SU-DHL-6 (cell line): ENCODE measurements around the gene RAVER1.

ENCODE experiments used
- H2AFZ ChIP-seq: fragments of 200-600 bp; sonication (generic); 2 replicates; pipeline ENCODE4 v1.6.1; 2014; ENCODE audit warnings: low read depth, mild to moderate bottlenecking, moderate library complexity, mixed read lengths, antibody characterized with exemption, low read length; ENCODE audit not compliant: severe bottlenecking
- H3F3A ChIP-seq: fragments of 200-600 bp; shearing (Covaris generic); 2 replicates; pipeline ENCODE4 v1.6.0; 2016; ENCODE audit warnings: antibody characterized with exemption, mild to moderate bottlenecking; ENCODE audit not compliant: insufficient read depth
- H3K27ac ChIP-seq: fragments of 200-600 bp; sonication (generic); 2 replicates; pipeline ENCODE4 v1.5.1; 2016; ENCODE audit warnings: low read depth, mild to moderate bottlenecking, low read length, moderate library complexity, mixed read lengths
- H3K27me3 ChIP-seq: fragments of 200-600 bp; sonication (generic), shearing (Covaris generic); 2 replicates; pipeline ENCODE4 v1.6.0; 2014; ENCODE audit warnings: mild to moderate bottlenecking, low read length
- H3K36me3 ChIP-seq: fragments of 200-600 bp; sonication (generic); 2 replicates; pipeline ENCODE4 v1.6.1; 2014; ENCODE audit warnings: mild to moderate bottlenecking, low read length, mixed read lengths
- H3K4me2 ChIP-seq: fragments of 300-600, 200-600 bp; shearing (Covaris generic), sonication (generic); 2 replicates; pipeline ENCODE4 v1.6.0; 2014; ENCODE audit warnings: low read length, low read depth, mild to moderate bottlenecking; ENCODE audit not compliant: poor library complexity, severe bottlenecking
- H3K4me3 ChIP-seq: fragments of 200-600 bp; sonication (generic); 2 replicates; pipeline ENCODE4 v1.5.1; 2014; ENCODE audit warnings: antibody characterized with exemption, low read length, mild to moderate bottlenecking, mixed read lengths; ENCODE audit not compliant: insufficient read depth, poor library complexity, severe bottlenecking
- H3K79me2 ChIP-seq: fragments of 200-600 bp; sonication (generic); 2 replicates; pipeline ENCODE4 v1.6.1; 2014; ENCODE audit warnings: mild to moderate bottlenecking, low read length, moderate library complexity; ENCODE audit not compliant: insufficient read depth
- H3K9ac ChIP-seq: fragments of 200-600 bp; sonication (generic); 2 replicates; pipeline ENCODE4 v1.7.0; 2014; ENCODE audit warnings: mild to moderate bottlenecking, low read length
- H3K9me2 ChIP-seq: fragments of 200-600 bp; sonication (generic); replicated peaks from 2 replicates; pipeline ENCODE4 v1.6.1; 2014; ENCODE audit warnings: low read length; ENCODE audit not compliant: insufficient read depth
- H3K9me3 ChIP-seq: fragments of 200-600 bp; sonication (generic); 2 replicates; pipeline ENCODE4 v1.6.1; 2014; ENCODE audit warnings: low read length, mixed read lengths; ENCODE audit not compliant: insufficient read depth
- H4K20me1 ChIP-seq: fragments of 200-600 bp; sonication (generic); 2 replicates; pipeline ENCODE4 v1.6.1; 2014; ENCODE audit warnings: low read depth, mild to moderate bottlenecking, antibody characterized with exemption, low read length, moderate library complexity, mixed read lengths
- CTCF ChIP-seq: fragments of 200-600 bp; sonication (generic); IDR thresholded peaks from one replicate; pipeline ENCODE4 v1.5.1; 2017; ENCODE audit warnings: antibody characterized with exemption, mild to moderate bottlenecking, low read length, moderate library complexity; ENCODE audit not compliant: insufficient read depth, poor library complexity, severe bottlenecking
- EZH2phosphoT487 ChIP-seq: fragments of 200-600 bp; sonication (generic), shearing (Covaris generic); conservative IDR thresholded peaks from 2 replicates; pipeline ENCODE4 v1.6.1; 2018; ENCODE audit warnings: mild to moderate bottlenecking, antibody characterized with exemption, low read length, moderate library complexity, mixed read lengths

The RAVER1 gene

DNA sequence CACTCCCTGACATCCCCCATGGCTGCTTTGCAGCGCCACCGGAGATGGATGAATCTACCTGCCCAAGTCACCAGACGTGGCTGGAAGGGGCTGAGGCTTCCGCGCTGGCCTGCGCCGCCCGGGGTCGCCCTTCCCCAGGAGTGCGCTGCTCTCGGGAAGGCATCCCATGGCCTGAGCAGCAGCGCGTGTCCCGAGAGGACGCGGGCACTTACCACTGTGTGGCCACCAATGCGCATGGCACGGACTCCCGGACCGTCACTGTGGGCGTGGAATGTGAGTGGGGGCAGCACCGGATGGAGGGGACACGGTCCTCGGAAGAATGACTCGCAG is 39.0 kb downstream of the RAVER1 start:
- Histone ChIP-seq H3K27me3 (no peaks in the 10 kb centered on the region), H3K79me2 (no peaks in the 10 kb centered on the region), H3K9me2 (no peaks in the 10 kb centered on the region), H3F3A (no peaks in the 10 kb centered on the region), H3K4me3 (no peak overlapping the region), H4K20me1 (no peaks in the 10 kb centered on the region), H3K4me2 (no peak overlapping the region), H3K9me3 (no peaks in the 10 kb centered on the region), H2AFZ (no peak overlapping the region), H3K9ac (no peak overlapping the region), H3K27ac (no peak overlapping the region), H3K36me3 (no peaks in the 10 kb centered on the region)
- no peak for TF ChIP-seq CTCF
- no peak for TF ChIP-seq EZH2phosphoT487

GRCh38 chr19:10293637-10294367 is 39.5 kb downstream of the RAVER1 start:
- H3K4me3 ChIP-seq: no peak overlapping the region
- TF ChIP-seq EZH2phosphoT487: no peak
- no peak for TF ChIP-seq CTCF
- no peaks in the 10 kb centered on the region for H4K20me1 ChIP-seq
- no peaks in the 10 kb centered on the region for H3K9me3 ChIP-seq
- no peaks in the 10 kb centered on the region for H3K9me2 ChIP-seq
- no peaks in the 10 kb centered on the region for H3K36me3 ChIP-seq
- no peak overlapping the region for H3K27ac ChIP-seq
- no peaks in the 10 kb centered on the region for H3K79me2 ChIP-seq
- no peak overlapping the region for H3K4me2 ChIP-seq
- no peak overlapping the region for H3K9ac ChIP-seq
- H2AFZ ChIP-seq: no peak overlapping the region
- no peaks in the 10 kb centered on the region; the same call in 1 of the 2 replicates for H3F3A ChIP-seq
- H3K27me3 ChIP-seq: no peaks in the 10 kb centered on the region

DNA sequence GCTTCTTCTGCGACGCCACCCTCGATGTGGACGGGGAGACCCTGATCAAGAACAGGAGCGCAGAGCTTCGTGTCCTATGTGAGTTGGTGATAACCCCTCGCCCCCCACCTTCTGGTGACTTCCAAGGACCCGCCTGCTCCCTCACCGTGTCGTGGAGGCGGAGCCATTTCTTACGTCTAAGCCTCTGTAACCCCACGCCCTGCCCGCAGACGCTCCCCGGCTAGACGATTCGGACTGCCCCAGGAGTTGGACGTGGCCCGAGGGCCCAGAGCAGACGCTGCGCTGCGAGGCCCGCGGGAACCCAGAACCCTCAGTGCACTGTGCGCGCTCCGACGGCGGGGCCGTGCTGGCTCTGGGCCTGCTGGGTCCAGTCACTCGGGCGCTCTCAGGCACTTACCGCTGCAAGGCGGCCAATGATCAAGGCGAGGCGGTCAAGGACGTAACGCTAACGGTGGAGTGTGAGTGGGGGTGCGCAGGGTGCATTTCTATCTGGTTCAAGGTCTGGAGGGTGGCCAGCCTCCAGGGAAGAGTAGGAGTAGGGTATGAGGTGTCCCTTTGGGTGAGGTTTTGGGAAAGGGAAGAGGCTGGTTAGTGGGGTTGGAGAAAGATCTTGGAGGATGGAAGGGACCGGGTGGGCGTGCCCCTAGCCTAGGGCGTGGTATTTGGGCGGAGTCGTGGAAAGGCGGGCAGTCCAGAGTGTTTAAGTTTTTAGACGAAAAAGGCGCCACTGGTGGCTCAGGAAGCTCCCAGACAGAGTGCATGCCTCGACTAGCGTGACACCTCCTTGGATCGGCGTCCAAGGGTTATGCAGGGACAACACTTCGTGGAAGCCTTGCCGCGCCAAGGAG is 40.3 kb downstream of the RAVER1 start:
- H3K27me3 ChIP-seq: no peaks in the 10 kb centered on the region
- no peaks in the 10 kb centered on the region for H4K20me1 ChIP-seq
- H3K9me2 ChIP-seq: no peaks in the 10 kb centered on the region
- H3K4me3 ChIP-seq: no peak overlapping the region
- H3K4me2 ChIP-seq: no peak overlapping the region
- no peak for TF ChIP-seq EZH2phosphoT487
- TF ChIP-seq CTCF: no peak
- no peak overlapping the region for H3K9ac ChIP-seq
- H3K9me3 ChIP-seq: no peaks in the 10 kb centered on the region
- H3K36me3 ChIP-seq: no peaks in the 10 kb centered on the region
- no peaks in the 10 kb centered on the region; the same call in 1 of the 2 replicates for H3F3A ChIP-seq
- H3K27ac ChIP-seq: no peak overlapping the region
- no peak overlapping the region for H2AFZ ChIP-seq
- no peaks in the 10 kb centered on the region for H3K79me2 ChIP-seq
